B cell (primary cell): ENCODE results near the gene XDH.

ENCODE experiments used
- EZH2 ChIP-seq: IDR thresholded peaks from 2 replicates; pipeline ENCODE4 v1.6.1; 2012; ENCODE audit warnings: borderline replicate concordance, low read depth, mild to moderate bottlenecking, moderate library complexity, low read length; ENCODE audit not compliant: insufficient read depth, poor library complexity, severe bottlenecking
- TF ChIP-seq, protein P1 (sequence below): fragments of 200-600 bp; IDR thresholded peaks from one replicate; pipeline ENCODE4 v1.8.0; 2022; ENCODE audit warnings: antibody characterized with exemption, mild to moderate bottlenecking

DNA sequence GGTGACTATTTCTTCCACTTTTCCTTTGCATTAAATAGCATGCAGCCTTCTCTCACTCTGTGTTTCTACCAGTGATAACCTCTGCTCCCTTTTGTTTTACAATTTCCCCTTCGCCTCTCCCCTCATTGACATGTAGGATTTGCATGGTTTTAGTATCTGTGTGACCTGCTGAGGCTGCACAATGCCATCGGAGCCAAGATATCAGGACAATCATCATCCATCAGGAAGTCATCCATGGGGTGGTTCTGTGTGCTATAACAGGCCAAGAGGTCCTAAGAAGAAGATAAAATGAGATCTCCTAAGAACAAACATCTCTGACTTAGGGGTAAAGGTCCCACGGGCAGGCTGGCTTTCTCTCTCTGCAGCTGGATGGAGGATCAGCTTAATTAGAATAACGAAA is 115.0 kb downstream of the XDH start:
- TF ChIP-seq, protein P1, sequence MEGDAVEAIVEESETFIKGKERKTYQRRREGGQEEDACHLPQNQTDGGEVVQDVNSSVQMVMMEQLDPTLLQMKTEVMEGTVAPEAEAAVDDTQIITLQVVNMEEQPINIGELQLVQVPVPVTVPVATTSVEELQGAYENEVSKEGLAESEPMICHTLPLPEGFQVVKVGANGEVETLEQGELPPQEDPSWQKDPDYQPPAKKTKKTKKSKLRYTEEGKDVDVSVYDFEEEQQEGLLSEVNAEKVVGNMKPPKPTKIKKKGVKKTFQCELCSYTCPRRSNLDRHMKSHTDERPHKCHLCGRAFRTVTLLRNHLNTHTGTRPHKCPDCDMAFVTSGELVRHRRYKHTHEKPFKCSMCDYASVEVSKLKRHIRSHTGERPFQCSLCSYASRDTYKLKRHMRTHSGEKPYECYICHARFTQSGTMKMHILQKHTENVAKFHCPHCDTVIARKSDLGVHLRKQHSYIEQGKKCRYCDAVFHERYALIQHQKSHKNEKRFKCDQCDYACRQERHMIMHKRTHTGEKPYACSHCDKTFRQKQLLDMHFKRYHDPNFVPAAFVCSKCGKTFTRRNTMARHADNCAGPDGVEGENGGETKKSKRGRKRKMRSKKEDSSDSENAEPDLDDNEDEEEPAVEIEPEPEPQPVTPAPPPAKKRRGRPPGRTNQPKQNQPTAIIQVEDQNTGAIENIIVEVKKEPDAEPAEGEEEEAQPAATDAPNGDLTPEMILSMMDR, result no peak
- no peak for TF ChIP-seq EZH2
